T-cell (primary cell): ENCODE results near the gene MYO1D. TPM values are rescaled to one million over a fixed set of nuclear protein-coding genes. Genes with fewer than 3 reads are reported as not detected.
A peak's percentile ranks its signal among the peaks of the same experiment; 100 is the strongest.

Experiments used
- ATAC-seq, 4 experiments: fragments of 200-7000 bp in 3 of 4; fragments of 150-1000 bp in 1 of 4; cut with Tn5 transposase; replicated peaks in 1 of 4; 1 replicate in 3 of 4; 2 replicates in 1 of 4; pipeline ENCODE4 v1.10.0; 2021; ENCODE audit warnings: moderate library complexity in 3 of 4, mild to moderate bottlenecking in 2 of 4, moderate number of reproducible peaks in 1 of 4
- CTCF ChIA-PET, 2 donors: fragments of 300-600 bp; sonication (Branson Sonifier 250); formaldehyde crosslinking; loops; one replicate each; lab custom pipeline; 2022; ENCODE audit warnings: antibody characterized with exemption in 2 of 2; lab: Charles Lee
- POLR2A ChIA-PET, 2 donors: fragments of 300-600 bp; sonication (Branson Sonifier 250); formaldehyde crosslinking; loops; one replicate each; lab custom pipeline; 2022; ENCODE audit warnings: antibody characterized with exemption in 2 of 2; lab: Charles Lee
- DNase-seq, 35 experiments: peaks; one replicate each; pipeline versions ENCODE4 v3.0.0 to v3.0.0-alpha.2; 2013 to 2023
- H3K27ac ChIP-seq: one replicate; pipeline ENCODE4 v1.5.1; 2013; ENCODE audit warnings: low read length
- H3K27me3 ChIP-seq, 2 experiments: replicated peaks in 1 of 2; 1 replicate in 1 of 2; 2 replicates in 1 of 2; pipeline versions ENCODE4 v1.6.1 to v1.7.0; 2013; ENCODE audit warnings: low read length in 1 of 2, mixed read lengths in 1 of 2; ENCODE audit not compliant: control insufficient read depth in 2 of 2, insufficient read depth in 2 of 2; ENCODE audit errors: extremely low read depth in 1 of 2
- H3K36me3 ChIP-seq, 2 donors: 1 replicate in 1 of 2; 2 replicates in 1 of 2; pipeline versions ENCODE4 v1.6.1 to v1.7.0; 2013; ENCODE audit warnings: low read length in 1 of 2; ENCODE audit not compliant: control insufficient read depth in 2 of 2, insufficient read depth in 1 of 2; ENCODE audit errors: extremely low read depth in 1 of 2
- H3K4me1 ChIP-seq, 2 experiments: 1 replicate in 1 of 2; 2 replicates in 1 of 2; pipeline versions ENCODE4 v1.6.1 to v1.7.0; 2013; ENCODE audit warnings: low read length in 2 of 2, mixed read lengths in 1 of 2; ENCODE audit not compliant: insufficient read depth in 2 of 2, control insufficient read depth in 1 of 2; ENCODE audit errors: extremely low read depth in 1 of 2
- H3K4me3 ChIP-seq, 2 donors: 1 replicate in 1 of 2; 2 replicates in 1 of 2; pipeline versions ENCODE4 v1.5.1 to v1.7.0; 2013; ENCODE audit warnings: mild to moderate bottlenecking in 2 of 2, low read length in 1 of 2, moderate library complexity in 1 of 2; ENCODE audit not compliant: control insufficient read depth in 1 of 2; ENCODE audit errors: extremely low read depth in 1 of 2
- H3K9me3 ChIP-seq: 2 replicates; pipeline ENCODE4 v1.7.0; 2013
- H3K27ac Mint-ChIP-seq, 2 donors: one replicate each; pipeline ENCODE4 v1.8.0; 2020 to 2021; ENCODE audit warnings: mild to moderate bottlenecking in 2 of 2, mixed read lengths in 2 of 2
- H3K27me3 Mint-ChIP-seq, 2 donors: one replicate each; pipeline ENCODE4 v1.8.0; 2021 to 2022; ENCODE audit warnings: mixed read lengths in 2 of 2
- H3K36me3 Mint-ChIP-seq: one replicate; pipeline ENCODE4 v1.8.0; 2021; ENCODE audit warnings: mixed read lengths
- H3K4me1 Mint-ChIP-seq, 3 donors: one replicate each; pipeline ENCODE4 v1.8.0; 2020 to 2022; ENCODE audit warnings: mixed read lengths in 3 of 3, mild to moderate bottlenecking in 1 of 3
- H3K4me3 Mint-ChIP-seq, 3 donors: one replicate each; pipeline ENCODE4 v1.8.0; 2020 to 2022; ENCODE audit warnings: mild to moderate bottlenecking in 3 of 3, mixed read lengths in 3 of 3, moderate library complexity in 3 of 3
- H3K9me3 Mint-ChIP-seq, 3 donors: one replicate each; pipeline ENCODE4 v1.8.0; 2020 to 2022; ENCODE audit warnings: mixed read lengths in 3 of 3
- WGBS: methylation state at CpG from one replicate; pipeline ENCODE4 v1.1.5; 2013; ENCODE audit warnings: missing lambda C conversion rate; ENCODE audit not compliant: insufficient coverage; 5-methylcytosine and 5-hydroxymethylcytosine counted together
- total RNA-seq, 35 experiments: library from RNA in 6 of 35; stranded (reverse) in 6 of 35; fragments of 120-200 nt in 1 of 35; gene quantifications; one replicate each; pipeline versions ENCODE4 v1.2.1 to v1.2.4 and lab custom pipeline; 2013 to 2026

Gene MYO1D
- total RNA-seq, 5 donors from 2014 or later (not counting 1 experiment from before 2014, with no cell fraction given): 8.3 to 11.1 (median 9.5) TPM

DNA sequence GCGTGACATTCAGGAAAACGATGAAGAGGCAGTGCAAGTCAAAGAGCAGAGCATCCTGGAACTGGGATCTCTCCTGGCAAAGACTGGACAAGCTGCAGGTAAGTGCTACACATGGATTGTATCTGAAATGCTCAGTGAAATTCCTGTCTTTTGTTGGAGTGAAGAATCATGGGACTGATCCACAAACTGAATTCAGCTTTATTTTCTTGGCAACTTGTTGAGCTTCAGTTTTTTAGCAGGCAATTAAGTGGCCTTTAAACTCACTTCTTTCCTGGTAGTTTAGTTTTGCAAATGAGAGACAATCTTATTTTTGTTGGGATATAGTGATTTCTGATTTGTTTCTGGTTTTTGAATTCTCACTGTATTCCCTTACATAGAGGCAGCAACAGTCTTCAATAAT, 430.0 kb downstream of the MYO1D start:
- Mint-ChIP-seq H3K27me3 (no peaks in the 10 kb centered on the region), H3K4me1 (peaks cover 42 to 52% (median 52%) of the 10 kb centered on the region in 3 donors), H3K36me3 (peaks cover 27% of the 10 kb centered on the region), H3K27ac (no peak overlapping the region), H3K4me3 (peak overlapping the region in 2 of 3 donors; percentile 21 to 93), H3K9me3 (no peaks in the 10 kb centered on the region)
- Histone ChIP-seq H3K27me3 (no peaks in the 10 kb centered on the region), H3K9me3 (no peaks in the 10 kb centered on the region), H3K4me1 (peaks cover 12 to 21% of the 10 kb centered on the region in 2 experiments), H3K4me3 (no peak overlapping the region), H3K27ac (no peak overlapping the region), H3K36me3 (peaks cover 6 to 32% of the 10 kb centered on the region in 2 donors)
- ATAC-seq (no peak), DNase-seq (no peak)
- CTCF ChIA-PET: interaction anchor here (0.7 to 6.5 kb wide), 2 partner anchors 16 to 935 kb away, joined by 3 to 63 read pairs; no protein-coding TSS in a partner anchor
- POLR2A ChIA-PET: no interaction called here
- WGBS: 100% methylated on average over 2 of the region's 2 CpGs

DNA sequence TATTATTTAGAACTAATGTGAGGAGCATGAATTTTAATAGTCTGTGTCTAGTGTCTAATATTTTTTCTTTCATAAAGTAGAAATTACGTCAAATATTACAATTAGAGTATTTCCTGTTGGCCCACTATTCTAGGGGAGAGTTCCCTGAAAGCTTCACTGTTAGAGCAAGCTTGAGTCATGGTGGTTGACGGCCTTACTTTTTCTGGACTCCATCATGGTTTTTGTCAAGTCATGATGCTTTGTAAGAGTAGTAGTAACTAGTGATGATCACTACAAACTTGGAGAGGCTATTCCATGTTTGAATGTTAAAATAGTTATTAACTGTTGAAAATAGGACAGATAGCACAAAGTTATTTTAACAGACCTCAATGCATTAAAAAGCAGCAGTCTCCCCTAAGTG, 431.0 kb downstream of the MYO1D start:
- peak overlapping the region; percentile 87 to 93 (median 90) for H3K4me3 Mint-ChIP-seq
- Histone ChIP-seq H3K36me3 (peaks cover 6 to 23% of the 10 kb centered on the region in 2 donors), H3K4me3 (no peak overlapping the region), H3K27me3 (no peaks in the 10 kb centered on the region), H3K4me1 (peaks cover 12 to 21% of the 10 kb centered on the region in 2 experiments), H3K9me3 (no peaks in the 10 kb centered on the region), H3K27ac (no peak overlapping the region)
- H3K9me3 Mint-ChIP-seq: no peaks in the 10 kb centered on the region
- WGBS: 56% methylated on average over 1 of the region's 2 CpGs
- no peaks in the 10 kb centered on the region for H3K27me3 Mint-ChIP-seq
- no peak for ATAC-seq
- POLR2A ChIA-PET: no interaction called here
- peaks cover 37 to 50% (median 47%) of the 10 kb centered on the region in 3 donors for H3K4me1 Mint-ChIP-seq
- peaks cover 27% of the 10 kb centered on the region for H3K36me3 Mint-ChIP-seq
- CTCF ChIA-PET: interaction anchor here in 1 of 2 donors (6.5 kb wide), 1 partner anchor 17 kb away, joined by 63 read pairs; no protein-coding TSS in a partner anchor
- no peak for DNase-seq
- H3K27ac Mint-ChIP-seq: peak overlapping the region in 1 of 2 donors; percentile 75

DNA sequence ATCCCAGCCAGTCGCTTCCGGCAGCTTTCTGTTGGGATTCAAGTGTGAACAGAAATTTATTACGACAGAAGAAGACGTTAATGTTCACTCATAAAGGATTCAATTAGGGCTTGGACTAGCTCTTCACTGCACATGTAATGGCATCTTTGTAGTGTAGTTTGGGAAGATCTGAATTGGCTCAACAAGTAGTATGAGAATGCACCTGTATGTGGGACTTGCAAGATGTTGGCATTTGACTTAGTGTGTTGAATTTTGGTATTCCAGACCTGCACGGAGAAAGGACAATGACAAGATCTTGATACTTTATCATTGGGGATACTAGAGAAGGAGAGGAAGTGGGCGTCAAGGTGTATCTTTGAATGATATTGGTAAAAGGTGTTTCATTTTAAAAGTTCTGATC, 431.4 kb downstream of the MYO1D start:
- Histone ChIP-seq H3K4me3 (peak overlapping the region; percentile 82 to 94), H3K4me1 (peaks cover 12 to 21% of the 10 kb centered on the region in 2 experiments), H3K9me3 (no peaks in the 10 kb centered on the region), H3K27me3 (no peaks in the 10 kb centered on the region), H3K27ac (no peak overlapping the region), H3K36me3 (peaks cover 6 to 18% of the 10 kb centered on the region in 2 donors)
- Mint-ChIP-seq H3K4me3 (peak overlapping the region; percentile 87 to 93 (median 90)), H3K9me3 (no peaks in the 10 kb centered on the region), H3K4me1 (peaks cover 33 to 49% (median 44%) of the 10 kb centered on the region in 3 donors), H3K27ac (peak overlapping the region; percentile 75 to 81), H3K36me3 (peaks cover 26% of the 10 kb centered on the region), H3K27me3 (no peaks in the 10 kb centered on the region)
- WGBS: 4% methylated on average over 3 of the region's 6 CpGs
- ChIA-PET CTCF (interaction anchor here in 1 of 2 donors (2.0 to 6.5 kb wide), 3 partner anchors 17 to 163 kb away, joined by 8 to 63 read pairs (median 12); partner anchors contain the start of gene CDK5R1), POLR2A (no interaction called here)
- no peak for DNase-seq
- ATAC-seq: no peak

DNA sequence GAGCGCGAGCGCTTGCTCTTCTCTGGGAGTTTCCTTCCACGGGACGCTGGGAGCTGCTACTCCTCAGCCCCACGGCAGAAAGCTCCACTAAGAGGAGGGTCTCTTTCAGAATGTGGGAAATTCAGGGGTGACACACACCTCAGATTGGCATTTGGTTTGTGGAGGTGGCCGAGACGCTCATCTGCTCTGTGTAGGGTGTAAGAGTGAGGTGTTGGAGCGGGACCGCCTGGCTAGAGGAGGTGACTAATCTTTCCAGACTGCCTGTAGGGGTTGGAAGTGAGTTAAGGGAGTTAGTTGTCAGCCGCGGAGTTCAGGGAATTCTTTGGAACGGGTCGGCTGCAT, 431.9 kb downstream of the MYO1D start:
- H3K4me3 Mint-ChIP-seq: peak overlapping the region; percentile 87 to 93 (median 90)
- ATAC-seq (no peak), DNase-seq (peak in 6 of 35 experiments; percentile 0 to 38 (median 4))
- Histone ChIP-seq H3K4me1 (peaks cover 12 to 21% of the 10 kb centered on the region in 2 experiments), H3K9me3 (no peaks in the 10 kb centered on the region), H3K27ac (peak overlapping the region; percentile 56), H3K27me3 (no peaks in the 10 kb centered on the region), H3K4me3 (peak overlapping the region; percentile 82 to 94), H3K36me3 (peaks cover 6 to 18% of the 10 kb centered on the region in 2 donors)
- ChIA-PET CTCF (interaction anchor here (0.9 to 6.5 kb wide), 5 partner anchors 18 to 509 kb away, joined by 3 to 63 read pairs (median 8); partner anchors contain the start of gene CDK5R1 (in 1 of the 2)), POLR2A (no interaction called here)
- peaks cover 25% of the 10 kb centered on the region for H3K36me3 Mint-ChIP-seq
- H3K4me1 Mint-ChIP-seq: peaks cover 31 to 47% (median 42%) of the 10 kb centered on the region in 3 donors
- H3K9me3 Mint-ChIP-seq: no peaks in the 10 kb centered on the region
- peak overlapping the region; percentile 75 to 81 for H3K27ac Mint-ChIP-seq
- H3K27me3 Mint-ChIP-seq: no peaks in the 10 kb centered on the region
- WGBS: 0% methylated on average over 10 of the region's 14 CpGs

DNA sequence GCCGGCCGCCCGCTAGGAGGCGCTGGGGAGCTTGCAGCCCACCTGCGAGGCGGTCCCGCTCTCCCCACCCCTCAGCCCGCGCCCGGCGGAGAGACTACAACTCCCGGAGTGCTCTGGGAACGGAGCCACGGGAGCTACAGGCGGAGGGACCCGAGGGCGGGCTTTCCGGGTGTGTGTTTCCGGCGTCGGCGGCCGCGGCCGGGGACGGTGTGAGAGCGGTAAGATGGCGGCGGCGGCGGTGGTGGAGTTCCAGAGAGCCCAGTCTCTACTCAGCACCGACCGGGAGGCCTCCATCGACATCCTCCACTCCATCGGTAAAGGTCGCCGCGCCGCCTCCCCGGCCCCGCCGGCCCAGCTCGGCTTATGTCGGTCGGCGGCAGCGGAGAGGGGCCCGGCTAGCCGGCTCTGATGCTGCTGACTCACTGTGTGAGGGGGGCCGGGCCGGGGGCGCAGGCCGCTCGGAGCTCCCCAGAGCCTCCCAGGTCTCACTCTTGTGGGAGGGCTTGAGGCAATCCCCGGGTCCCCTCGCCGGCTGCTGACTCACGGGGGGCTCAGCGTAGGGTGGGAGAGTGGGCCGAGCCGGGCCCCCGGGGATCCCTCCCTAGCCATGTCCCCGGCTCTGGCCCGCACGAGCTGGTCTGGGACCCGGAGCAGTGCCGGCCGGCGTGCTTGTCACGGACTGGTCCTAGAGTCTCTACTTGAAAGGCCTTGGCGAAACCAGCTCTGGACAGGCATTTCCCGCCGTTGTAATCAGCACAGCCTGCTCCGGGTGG, 432.4 kb downstream of the MYO1D start, which contains the start of gene PSMD11:
Gene PSMD11, plus strand, starts transcription at position 210 of the 773 bp plus-strand sequence. Its CDS starts 14 bp downstream, at position 224.
- Histone ChIP-seq H3K27me3 (no peaks in the 10 kb centered on the region), H3K4me1 (peaks cover 12 to 21% of the 10 kb centered on the region in 2 experiments), H3K9me3 (no peaks in the 10 kb centered on the region), H3K36me3 (peaks cover 6 to 13% of the 10 kb centered on the region in 2 donors), H3K4me3 (peak within 1 kb of the TSS; percentile 82 to 94), H3K27ac (peak within 1 kb of the TSS; percentile 56)
- 0% methylated on average over 63 of the region's 74 CpGs for WGBS
- H3K27ac Mint-ChIP-seq: peak within 1 kb of the TSS; percentile 75 to 81
- peak; percentile 97 to 99 (median 99) for DNase-seq
- peaks cover 20% of the 10 kb centered on the region for H3K36me3 Mint-ChIP-seq
- H3K9me3 Mint-ChIP-seq: no peaks in the 10 kb centered on the region
- no peaks in the 10 kb centered on the region for H3K27me3 Mint-ChIP-seq
- H3K4me3 Mint-ChIP-seq: peak within 1 kb of the TSS; percentile 87 to 93 (median 90)
- POLR2A ChIA-PET: interaction anchor here (0.6 to 1.2 kb wide), 4 partner anchors 19 to 561 kb away, joined by 3 to 7 read pairs (median 3); no protein-coding TSS in a partner anchor
- CTCF ChIA-PET: interaction anchor here (0.6 to 6.5 kb wide), 19 partner anchors 13 to 509 kb away, joined by 3 to 63 read pairs (median 3); partner anchors contain the start of genes CDK5R1 (in 1 of the 2) and MYO1D (in 1 of the 2)
- peaks cover 31 to 42% (median 37%) of the 10 kb centered on the region in 3 donors for H3K4me1 Mint-ChIP-seq
- ATAC-seq: peak; percentile 97 to 98 (median 98)

DNA sequence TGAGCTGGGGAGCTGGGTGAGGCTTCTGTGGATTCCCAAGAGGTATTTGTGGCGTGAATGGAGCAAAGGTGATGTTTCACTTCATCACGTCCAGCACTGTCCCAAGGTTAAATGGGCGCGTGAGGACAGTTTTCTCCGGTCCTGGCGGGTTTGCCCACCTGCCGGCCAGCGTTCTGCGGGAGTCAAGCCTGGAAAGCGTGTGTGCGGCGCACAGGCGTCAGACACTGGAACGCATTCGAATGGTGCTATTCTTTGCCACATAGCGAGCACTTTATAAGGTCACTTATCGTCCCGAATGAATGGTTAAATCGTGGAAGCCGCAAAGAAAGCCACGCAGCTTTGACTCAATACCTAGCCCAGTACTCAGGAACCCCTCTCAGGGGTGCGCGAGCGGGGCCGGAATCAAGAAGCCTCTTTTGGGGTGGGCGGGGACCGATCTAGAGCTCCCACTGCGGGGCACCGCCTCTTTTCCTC, 433.1 kb downstream of the MYO1D start:
- ChIA-PET POLR2A (interaction anchor here (0.6 to 1.2 kb wide), 4 partner anchors 20 to 560 kb away, joined by 3 to 7 read pairs (median 3); no protein-coding TSS in a partner anchor), CTCF (interaction anchor here (0.6 to 6.5 kb wide), 16 partner anchors 19 to 433 kb away, joined by 3 to 63 read pairs (median 4); partner anchors contain the start of genes CDK5R1 (in 1 of the 2) and MYO1D (in 1 of the 2))
- no peaks in the 10 kb centered on the region for H3K27me3 ChIP-seq
- peaks cover 12 to 21% of the 10 kb centered on the region in 2 experiments for H3K4me1 ChIP-seq
- Mint-ChIP-seq H3K4me3 (peak overlapping the region; percentile 87 to 93 (median 90)), H3K36me3 (peaks cover 17% of the 10 kb centered on the region), H3K9me3 (no peaks in the 10 kb centered on the region), H3K27me3 (no peaks in the 10 kb centered on the region), H3K4me1 (peaks cover 31 to 39% (median 35%) of the 10 kb centered on the region in 3 donors), H3K27ac (peak overlapping the region; percentile 36 to 55)
- H3K27ac ChIP-seq: peak overlapping the region; percentile 29
- WGBS: 10% methylated on average over 29 of the region's 29 CpGs
- ATAC-seq (no peak), DNase-seq (no peak)
- H3K4me3 ChIP-seq: peak overlapping the region; percentile 82 to 94
- H3K9me3 ChIP-seq: no peaks in the 10 kb centered on the region
- H3K36me3 ChIP-seq: peaks cover 2 to 9% of the 10 kb centered on the region in 2 donors
